Left ventricle myocardium inferior (tissue), 1 donor: ENCODE results near the gene OPCML. TPM values are rescaled to one million over a fixed set of nuclear protein-coding genes. Genes with fewer than 3 reads are reported as not detected.

ENCODE experiments used
- DNase-seq: peaks from one replicate; pipeline ENCODE4 v3.0.0-alpha.2; 2020
- H3K27ac ChIP-seq: fragments of 200-600 bp; replicated peaks from 2 replicates; pipeline ENCODE4 v1.8.0; 2021
- H3K27me3 ChIP-seq: fragments of 200-600 bp; 2 replicates; pipeline ENCODE4 v1.8.0; 2021; ENCODE audit warnings: low read depth
- H3K36me3 ChIP-seq: fragments of 200-600 bp; 2 replicates; pipeline ENCODE4 v1.8.0; 2021
- H3K4me1 ChIP-seq: fragments of 200-600 bp; 2 replicates; pipeline ENCODE4 v1.8.0; 2021
- H3K4me3 ChIP-seq: fragments of 200-600 bp; 2 replicates; pipeline ENCODE4 v1.8.0; 2021; ENCODE audit warnings: mild to moderate bottlenecking, moderate library complexity
- H3K9me3 ChIP-seq: fragments of 200-600 bp; replicated peaks from 2 replicates; pipeline ENCODE4 v1.8.0; 2021
- CTCF ChIP-seq: fragments of 200-600 bp; IDR thresholded peaks from 2 replicates; pipeline ENCODE4 v1.8.0; 2021; ENCODE audit warnings: antibody characterized with exemption, mild to moderate bottlenecking, borderline replicate concordance
- intact Hi-C: fragments of 100-400 bp; cut with micrococcal nuclease; formaldehyde crosslinking; loops from one replicate; pipeline ENCODE4 v1.11.0; 2022
- total RNA-seq: library from RNA; stranded (reverse); fragmentation: NEBNext Ultra II Directional; extraction: Animal tissue kit (Norgen Biotek cat#: 25700); gene quantifications from one replicate; pipeline ENCODE4 v1.2.1, GENCODE V29; 2021
- donor health status: DM: no; HTN: yes; CAD: no; lungs with severe emphysema.

Gene OPCML
- total RNA-seq, 1 donor from 2014 or later, result 0.63 TPM

GRCh38 chr11:133559382-133559781 is 27.1 kb upstream of the OPCML start:
- DNase-seq, result no peak
- H3K4me1 ChIP-seq, result no peaks in the 10 kb centered on the region
- TF ChIP-seq CTCF, result no peak

GRCh38 chr11:133555034-133555433 is 22.7 kb upstream of the OPCML start:
- Histone ChIP-seq H3K4me1 (no peaks in the 10 kb centered on the region), H3K36me3 (no peaks in the 10 kb centered on the region), H3K9me3 (no peaks in the 10 kb centered on the region), H3K27ac (no peak overlapping the region), H3K4me3 (no peak overlapping the region), H3K27me3 (peaks cover 54% of the 10 kb centered on the region)
- TF ChIP-seq CTCF, result no peak
- DNase-seq, result no peak
- intact Hi-C loops, result no loop called here

More at GRCh38 chr11:133559382-133559781, 27.1 kb upstream of the OPCML start:
- Histone ChIP-seq H3K36me3 (no peaks in the 10 kb centered on the region), H3K9me3 (no peaks in the 10 kb centered on the region), H3K27me3 (peaks cover 53% of the 10 kb centered on the region), H3K27ac (no peak overlapping the region), H3K4me3 (no peak overlapping the region)
- intact Hi-C loops, result no loop called here

GRCh38 chr11:133553885-133554740 is 21.8 kb upstream of the OPCML start:
- H3K4me1 ChIP-seq, result no peaks in the 10 kb centered on the region
- H3K4me3 ChIP-seq, result no peak overlapping the region
- H3K27ac ChIP-seq, result no peak overlapping the region
- peaks cover 58% of the 10 kb centered on the region for H3K27me3 ChIP-seq
- intact Hi-C loops, result no loop called here
- no peak for TF ChIP-seq CTCF
- no peaks in the 10 kb centered on the region for H3K9me3 ChIP-seq
- no peak for DNase-seq
- H3K36me3 ChIP-seq, result no peaks in the 10 kb centered on the region

GRCh38 chr11:133552938-133553337 is 20.6 kb upstream of the OPCML start:
- intact Hi-C loops, result no loop called here
- no peak for DNase-seq
- Histone ChIP-seq H3K4me3 (no peak overlapping the region), H3K4me1 (no peaks in the 10 kb centered on the region), H3K9me3 (no peaks in the 10 kb centered on the region), H3K36me3 (no peaks in the 10 kb centered on the region), H3K27me3 (peaks cover 61% of the 10 kb centered on the region), H3K27ac (no peak overlapping the region)
- no peak for TF ChIP-seq CTCF

- no peak overlapping the region for H3K27ac ChIP-seq
- no peaks in the 10 kb centered on the region for H3K36me3 ChIP-seq
- H3K9me3 ChIP-seq, result no peaks in the 10 kb centered on the region
- intact Hi-C loops, result no loop called here
- H3K27me3 ChIP-seq, result peaks cover 66% of the 10 kb centered on the region
- H3K4me1 ChIP-seq, result no peaks in the 10 kb centered on the region
- no peak for DNase-seq
- H3K4me3 ChIP-seq, result no peak overlapping the region
- TF ChIP-seq CTCF, result no peak
These were observed 18.8 kb upstream of the OPCML start for GRCh38 chr11:133551064-133551463.
